ENCODE data around the gene MFN2. TPM values are rescaled to one million over a fixed set of nuclear protein-coding genes. Genes with fewer than 3 reads are reported as not detected.
A peak's percentile ranks its signal among the peaks of the same experiment; 100 is the strongest.
"Not testable (repeated sequence)": the region's sequence is repeated elsewhere in the genome, so short reads cannot be mapped to it uniquely, and the experiment has no call there.

Gene MFN2
- total RNA-seq, 1 experiment from 2014 or later = 34.1 TPM

DNA sequence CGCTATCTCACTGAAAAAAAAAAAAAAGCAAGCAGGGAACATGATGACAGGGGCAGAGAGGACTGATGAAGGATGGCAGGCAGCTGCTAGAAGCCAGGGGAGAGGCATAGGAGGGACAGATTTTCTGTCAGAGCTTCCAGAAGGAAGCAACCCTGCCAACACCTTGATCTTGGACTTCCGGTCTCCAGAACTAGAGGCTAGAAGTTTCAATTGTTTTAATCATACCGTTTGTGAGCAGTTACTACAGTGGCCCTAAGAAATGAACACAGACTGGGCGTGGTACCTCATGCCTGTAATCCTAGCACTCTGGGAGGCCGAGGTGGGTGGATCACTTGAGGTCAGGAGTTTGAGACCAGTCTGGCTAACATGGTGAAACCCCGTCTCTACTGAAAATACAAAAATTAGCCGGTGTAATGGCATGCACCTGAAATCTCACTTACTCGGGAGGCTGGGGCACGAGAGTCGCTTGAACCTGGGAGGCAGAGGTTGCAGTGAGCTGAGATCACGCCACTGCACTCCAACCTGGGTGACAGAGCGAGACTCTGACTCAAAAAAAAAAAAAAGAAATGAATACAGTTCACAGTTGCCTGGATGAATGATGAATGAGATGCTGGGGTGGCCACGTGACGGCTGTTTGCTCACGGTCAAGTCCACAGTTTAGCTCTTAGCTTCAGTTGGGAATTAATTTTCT is 64.1 kb downstream of the MFN2 start:
- not testable (repeated sequence) for H2AFZ ChIP-seq (ENCODE audit: low read length); H3K9me2 ChIP-seq (replicated peaks; ENCODE audit: insufficient read depth, low read length); H3K27ac ChIP-seq (ENCODE audit: low read length); H3K79me2 ChIP-seq (ENCODE audit: low read length); DNase-seq; H3K4me2 ChIP-seq (ENCODE audit: low read depth, low read length, poor library complexity, severe bottlenecking); H3K4me3 ChIP-seq (ENCODE audit: low read length); H4K20me1 ChIP-seq (ENCODE audit: insufficient read depth, low read depth, low read length); H3K9ac ChIP-seq (ENCODE audit: low read length); H3K27me3 ChIP-seq (ENCODE audit: low read length); H3K36me3 ChIP-seq (ENCODE audit: insufficient read depth, low read length); H3K9me3 ChIP-seq (ENCODE audit: low read length)
- H3K4me1 ChIP-seq (ENCODE audit: low read length) = peaks cover 16% of the 10 kb centered on the region

- Histone ChIP-seq H3K9me2 (replicated peaks; ENCODE audit: insufficient read depth, low read length) (no peaks in the 10 kb centered on the region), H3K27ac (ENCODE audit: low read length) (no peak overlapping the region), H3K4me2 (ENCODE audit: low read depth, low read length, poor library complexity, severe bottlenecking) (no peak overlapping the region), H3K4me3 (ENCODE audit: low read length) (no peak overlapping the region), H3K27me3 (ENCODE audit: low read length) (no peaks in the 10 kb centered on the region), H3K79me2 (ENCODE audit: low read length) (no peaks in the 10 kb centered on the region), H4K20me1 (ENCODE audit: insufficient read depth, low read depth, low read length) (no peaks in the 10 kb centered on the region), H3K4me1 (ENCODE audit: low read length) (peaks cover under 1% of the 10 kb centered on the region), H3K9me3 (ENCODE audit: low read length) (no peaks in the 10 kb centered on the region), H3K36me3 (ENCODE audit: insufficient read depth, low read length) (no peaks in the 10 kb centered on the region), H3K9ac (ENCODE audit: low read length) (no peak overlapping the region), H2AFZ (ENCODE audit: low read length) (no peak overlapping the region)
- no peak for DNase-seq
Observed at GRCh38 chr1:12046749-12047119, 66.5 kb downstream of the MFN2 start.

DNA sequence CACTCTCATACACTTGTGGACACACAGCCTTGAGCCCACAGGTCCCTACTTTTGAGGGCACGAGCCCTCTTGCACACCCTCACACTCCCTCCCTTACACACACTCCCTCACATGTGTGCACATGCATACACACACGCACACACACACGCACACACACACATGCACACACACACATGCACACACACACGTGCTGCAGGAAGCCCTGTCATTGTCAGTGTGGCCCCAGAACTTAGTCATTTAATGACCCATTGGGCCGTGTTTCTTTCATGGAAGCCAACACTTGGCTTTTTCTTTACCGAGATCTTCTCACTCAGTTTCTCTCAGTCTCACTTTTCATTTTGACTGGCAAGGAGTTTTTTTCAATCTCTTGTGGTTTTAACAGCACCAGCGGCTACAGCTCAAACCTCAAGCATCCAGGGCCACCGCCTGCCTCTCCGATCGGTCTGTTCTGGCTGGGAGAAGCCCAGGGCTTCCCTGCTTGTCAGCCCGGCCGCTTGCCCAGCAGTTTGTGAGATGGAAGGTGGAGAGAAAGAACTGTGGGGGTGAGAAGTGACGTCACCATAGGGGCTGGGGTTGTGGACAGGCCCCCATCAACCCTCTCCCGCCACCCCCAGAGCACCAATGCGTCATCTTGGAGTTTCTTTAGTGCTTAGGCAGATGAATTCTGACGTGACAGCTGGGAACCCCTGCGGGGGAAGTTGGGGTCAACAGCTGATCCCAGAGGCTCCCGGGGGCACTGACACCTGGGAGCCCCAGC is 67.1 kb downstream of the MFN2 start:
- no peaks in the 10 kb centered on the region for H3K27me3 ChIP-seq (ENCODE audit: low read length)
- H3K27ac ChIP-seq (ENCODE audit: low read length) = no peak overlapping the region
- H3K9ac ChIP-seq (ENCODE audit: low read length) = no peak overlapping the region
- no peaks in the 10 kb centered on the region for H3K9me3 ChIP-seq (ENCODE audit: low read length)
- H4K20me1 ChIP-seq (ENCODE audit: insufficient read depth, low read depth, low read length) = no peaks in the 10 kb centered on the region
- H2AFZ ChIP-seq (ENCODE audit: low read length) = no peak overlapping the region
- H3K36me3 ChIP-seq (ENCODE audit: insufficient read depth, low read length) = no peaks in the 10 kb centered on the region
- no peak overlapping the region for H3K4me3 ChIP-seq (ENCODE audit: low read length)
- H3K4me1 ChIP-seq (ENCODE audit: low read length) = peaks cover 6% of the 10 kb centered on the region
- DNase-seq = no peak
- no peaks in the 10 kb centered on the region for H3K79me2 ChIP-seq (ENCODE audit: low read length)
- H3K4me2 ChIP-seq (ENCODE audit: low read depth, low read length, poor library complexity, severe bottlenecking) = no peak overlapping the region
- H3K9me2 ChIP-seq (replicated peaks; ENCODE audit: insufficient read depth, low read length) = no peaks in the 10 kb centered on the region

GRCh38 chr1:12048372-12048771 is 68.1 kb downstream of the MFN2 start:
- no peak overlapping the region for H3K9ac ChIP-seq (ENCODE audit: low read length)
- H3K4me3 ChIP-seq (ENCODE audit: low read length) = no peak overlapping the region
- H3K9me2 ChIP-seq (replicated peaks; ENCODE audit: insufficient read depth, low read length) = no peaks in the 10 kb centered on the region
- H3K9me3 ChIP-seq (ENCODE audit: low read length) = no peaks in the 10 kb centered on the region
- DNase-seq = no peak
- no peaks in the 10 kb centered on the region for H3K27me3 ChIP-seq (ENCODE audit: low read length)
- H4K20me1 ChIP-seq (ENCODE audit: insufficient read depth, low read depth, low read length) = no peaks in the 10 kb centered on the region
- peaks cover 7% of the 10 kb centered on the region for H3K4me1 ChIP-seq (ENCODE audit: low read length)
- H3K27ac ChIP-seq (ENCODE audit: low read length) = no peak overlapping the region
- no peaks in the 10 kb centered on the region for H3K36me3 ChIP-seq (ENCODE audit: insufficient read depth, low read length)
- no peak overlapping the region for H3K4me2 ChIP-seq (ENCODE audit: low read depth, low read length, poor library complexity, severe bottlenecking)
- H3K79me2 ChIP-seq (ENCODE audit: low read length) = no peaks in the 10 kb centered on the region
- H2AFZ ChIP-seq (ENCODE audit: low read length) = no peak overlapping the region

- H4K20me1 ChIP-seq (ENCODE audit: insufficient read depth, low read depth, low read length) = no peaks in the 10 kb centered on the region
- peak; percentile 55 for DNase-seq
- H2AFZ ChIP-seq (ENCODE audit: low read length) = no peak overlapping the region
- no peak overlapping the region for H3K4me2 ChIP-seq (ENCODE audit: low read depth, low read length, poor library complexity, severe bottlenecking)
- no peaks in the 10 kb centered on the region for H3K9me2 ChIP-seq (replicated peaks; ENCODE audit: insufficient read depth, low read length)
- no peak overlapping the region for H3K27ac ChIP-seq (ENCODE audit: low read length)
- H3K27me3 ChIP-seq (ENCODE audit: low read length) = no peaks in the 10 kb centered on the region
- no peaks in the 10 kb centered on the region for H3K36me3 ChIP-seq (ENCODE audit: insufficient read depth, low read length)
- H3K4me3 ChIP-seq (ENCODE audit: low read length) = no peak overlapping the region
- H3K9me3 ChIP-seq (ENCODE audit: low read length) = no peaks in the 10 kb centered on the region
- H3K9ac ChIP-seq (ENCODE audit: low read length) = no peak overlapping the region
- H3K79me2 ChIP-seq (ENCODE audit: low read length) = no peaks in the 10 kb centered on the region
- peaks cover 7% of the 10 kb centered on the region for H3K4me1 ChIP-seq (ENCODE audit: low read length)
Observed at GRCh38 chr1:12049616-12050015, 69.4 kb downstream of the MFN2 start.

DNA sequence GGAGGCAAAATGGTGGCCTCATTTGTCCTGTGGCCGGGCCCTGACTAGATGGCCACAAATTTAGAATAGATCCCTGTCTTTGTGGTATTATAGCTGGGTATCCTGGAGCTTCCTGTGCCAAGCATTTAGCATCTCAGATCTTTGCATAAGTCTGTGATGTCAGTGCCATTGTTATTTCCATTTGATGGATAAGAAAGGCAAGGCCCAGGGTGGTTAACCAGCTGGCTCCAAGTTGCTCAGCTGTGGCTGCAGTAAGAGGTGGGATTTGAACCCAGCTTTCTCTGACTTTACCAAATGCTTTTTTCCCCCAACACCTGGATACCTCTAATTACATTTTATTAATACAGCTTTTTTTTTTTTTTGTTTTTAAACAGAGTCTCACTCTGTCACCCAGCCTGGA is 71.1 kb downstream of the MFN2 start:
- H3K9me3 ChIP-seq (ENCODE audit: low read length) = no peaks in the 10 kb centered on the region
- no peaks in the 10 kb centered on the region for H3K9me2 ChIP-seq (replicated peaks; ENCODE audit: insufficient read depth, low read length)
- no peak for DNase-seq
- peaks cover 7% of the 10 kb centered on the region for H3K4me1 ChIP-seq (ENCODE audit: low read length)
- no peaks in the 10 kb centered on the region for H3K36me3 ChIP-seq (ENCODE audit: insufficient read depth, low read length)
- H4K20me1 ChIP-seq (ENCODE audit: insufficient read depth, low read depth, low read length) = no peaks in the 10 kb centered on the region
- H3K27me3 ChIP-seq (ENCODE audit: low read length) = no peaks in the 10 kb centered on the region
- H3K4me3 ChIP-seq (ENCODE audit: low read length) = no peak overlapping the region
- H3K9ac ChIP-seq (ENCODE audit: low read length) = no peak overlapping the region
- H3K4me2 ChIP-seq (ENCODE audit: low read depth, low read length, poor library complexity, severe bottlenecking) = no peak overlapping the region
- no peak overlapping the region for H2AFZ ChIP-seq (ENCODE audit: low read length)
- no peaks in the 10 kb centered on the region for H3K79me2 ChIP-seq (ENCODE audit: low read length)
- no peak overlapping the region for H3K27ac ChIP-seq (ENCODE audit: low read length)

DNA sequence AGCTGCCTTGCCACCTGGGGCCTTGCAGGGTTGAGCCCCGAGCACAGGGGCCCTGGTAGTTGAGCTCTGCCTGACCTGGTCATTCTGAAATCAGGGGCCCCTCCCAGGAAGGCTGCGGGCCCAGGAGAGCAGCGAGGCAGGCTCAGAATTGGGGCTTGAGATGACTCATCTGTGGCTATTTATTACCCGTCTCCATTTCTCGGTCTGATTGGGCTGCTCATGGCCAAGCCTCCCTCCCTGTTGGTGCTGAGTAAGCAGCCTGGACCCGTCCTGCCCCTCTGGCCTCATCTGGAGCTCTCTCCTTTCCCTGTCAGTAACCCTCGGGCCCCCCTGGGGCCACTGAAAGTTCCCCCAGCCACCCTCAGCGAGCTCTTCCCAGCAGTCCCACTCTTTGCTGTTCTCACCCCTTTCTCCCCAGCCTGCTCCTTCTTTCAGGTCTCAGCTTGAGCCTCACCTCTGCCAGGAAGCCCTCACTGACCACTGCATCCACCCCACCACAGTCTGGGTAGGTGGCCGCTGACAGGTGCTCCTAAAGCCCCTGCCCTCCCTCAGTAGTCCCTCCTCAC is 71.8 kb downstream of the MFN2 start:
- no peaks in the 10 kb centered on the region for H3K9me2 ChIP-seq (replicated peaks; ENCODE audit: insufficient read depth, low read length)
- no peak overlapping the region for H3K27ac ChIP-seq (ENCODE audit: low read length)
- no peaks in the 10 kb centered on the region for H4K20me1 ChIP-seq (ENCODE audit: insufficient read depth, low read depth, low read length)
- no peaks in the 10 kb centered on the region for H3K36me3 ChIP-seq (ENCODE audit: insufficient read depth, low read length)
- H3K4me2 ChIP-seq (ENCODE audit: low read depth, low read length, poor library complexity, severe bottlenecking) = no peak overlapping the region
- no peaks in the 10 kb centered on the region for H3K79me2 ChIP-seq (ENCODE audit: low read length)
- H3K9ac ChIP-seq (ENCODE audit: low read length) = no peak overlapping the region
- DNase-seq = no peak
- H3K4me1 ChIP-seq (ENCODE audit: low read length) = peaks cover 7% of the 10 kb centered on the region
- H2AFZ ChIP-seq (ENCODE audit: low read length) = no peak overlapping the region
- no peaks in the 10 kb centered on the region for H3K9me3 ChIP-seq (ENCODE audit: low read length)
- H3K4me3 ChIP-seq (ENCODE audit: low read length) = no peak overlapping the region
- H3K27me3 ChIP-seq (ENCODE audit: low read length) = no peaks in the 10 kb centered on the region

DNA sequence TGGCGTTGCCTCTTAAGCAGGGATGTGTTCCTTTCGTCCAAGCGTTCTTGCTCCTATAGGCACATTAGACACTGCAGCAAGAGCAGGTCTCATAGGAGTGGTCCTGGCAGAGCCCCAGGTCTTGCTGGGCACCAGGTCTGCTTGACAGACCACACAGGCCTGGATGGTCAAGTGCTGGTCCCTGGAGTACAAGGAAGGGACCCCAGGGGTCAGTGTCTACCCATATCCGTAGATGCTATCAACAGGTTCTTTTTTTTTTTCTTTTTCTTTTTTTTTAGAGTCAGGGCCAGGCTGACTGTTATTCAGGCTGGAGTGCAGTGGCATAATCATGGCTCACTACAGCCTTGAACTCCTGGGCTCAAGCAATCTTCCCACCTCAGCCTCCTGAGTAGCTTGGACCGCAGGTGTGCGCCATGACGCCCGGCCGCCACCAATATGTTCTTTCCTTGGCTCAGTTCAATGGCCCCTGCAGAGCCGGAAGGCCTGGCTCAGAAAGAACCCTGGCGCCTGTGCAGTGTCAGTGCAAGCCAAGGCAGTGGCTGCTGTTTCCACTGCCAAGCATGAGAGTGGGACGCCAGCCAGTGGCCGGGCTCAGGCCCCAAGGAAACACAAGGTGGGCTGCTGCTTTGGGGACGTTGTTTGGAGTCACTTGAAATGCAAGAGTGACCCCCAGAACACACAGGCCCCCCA is 72.9 kb downstream of the MFN2 start:
- Histone ChIP-seq H3K36me3 (ENCODE audit: insufficient read depth, low read length) (no peaks in the 10 kb centered on the region), H3K4me1 (ENCODE audit: low read length) (peaks cover 7% of the 10 kb centered on the region), H3K4me2 (ENCODE audit: low read depth, low read length, poor library complexity, severe bottlenecking) (no peak overlapping the region), H3K27me3 (ENCODE audit: low read length) (no peaks in the 10 kb centered on the region), H3K9ac (ENCODE audit: low read length) (no peak overlapping the region), H3K9me2 (replicated peaks; ENCODE audit: insufficient read depth, low read length) (no peaks in the 10 kb centered on the region), H3K9me3 (ENCODE audit: low read length) (no peaks in the 10 kb centered on the region), H3K79me2 (ENCODE audit: low read length) (no peaks in the 10 kb centered on the region), H3K4me3 (ENCODE audit: low read length) (no peak overlapping the region), H4K20me1 (ENCODE audit: insufficient read depth, low read depth, low read length) (no peaks in the 10 kb centered on the region), H2AFZ (ENCODE audit: low read length) (no peak overlapping the region), H3K27ac (ENCODE audit: low read length) (no peak overlapping the region)
- no peak for DNase-seq

Data from Karpas-422 (cell line).